SH-SY5Y (cell line): ENCODE measurements around the gene GTF2A1L.

Source experiments
- GATA2 ChIP-seq: IDR thresholded peaks from 2 replicates; pipeline ENCODE4 v1.6.1; 2011; ENCODE audit warnings: mild to moderate bottlenecking, low read depth, low read length
- GATA3 ChIP-seq: IDR thresholded peaks from 2 replicates; pipeline ENCODE4 v1.6.1; 2011; ENCODE audit warnings: low read depth, mild to moderate bottlenecking, low read length, moderate library complexity

DNA sequence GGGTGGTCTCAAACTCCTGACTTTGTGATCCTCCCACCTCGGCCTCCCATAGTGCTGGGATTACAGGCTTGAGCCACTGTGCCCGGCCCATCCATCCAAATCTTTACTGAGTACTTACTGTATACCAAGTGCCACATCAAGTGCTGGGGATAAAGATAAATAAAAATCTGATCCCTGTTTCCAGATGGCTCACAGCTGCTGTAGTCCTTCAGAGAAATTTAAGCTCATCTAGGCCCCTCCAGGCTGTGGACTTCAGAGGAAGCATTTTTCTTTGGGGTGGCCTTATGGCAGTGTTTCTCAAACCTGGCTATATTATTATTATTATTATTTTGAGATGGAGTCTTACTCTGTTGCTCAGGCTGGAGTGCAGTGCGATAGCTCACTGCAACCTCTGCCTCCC is 33.7 kb upstream of the GTF2A1L start:
- TF ChIP-seq GATA2 (no peak), GATA3 (no peak)
